Measurements from ENCODE around the gene THSD4.
"Not testable (repeated sequence)": the region's sequence is repeated elsewhere in the genome, so short reads cannot be mapped to it uniquely, and the experiment has no call there.

THSD4 gene

GRCh38 chr15:71124937-71125790, 9.9 kb downstream of the THSD4 start:
- no peak overlapping the region for H3K4me3 ChIP-seq (ENCODE audit: low read depth in 1 of 2, low read length in 2 of 2)
- H3K36me3 ChIP-seq (ENCODE audit: control insufficient read depth in 1 of 2, insufficient read depth in 2 of 2, low read length in 2 of 2): no peaks in the 10 kb centered on the region
- H3K27me3 ChIP-seq (ENCODE audit: low read depth, low read length): no peaks in the 10 kb centered on the region
- no peak overlapping the region for H3K27ac ChIP-seq (ENCODE audit: low read length)
- peaks cover 0 to 5% of the 10 kb centered on the region in 2 donors for H3K4me1 ChIP-seq (ENCODE audit: control insufficient read depth in 1 of 2, insufficient read depth in 2 of 2, low read length in 2 of 2)
- H3K9me3 ChIP-seq (ENCODE audit: control insufficient read depth in 1 of 2, low read length in 2 of 2): no peaks in the 10 kb centered on the region

- peaks cover 0 to 5% of the 10 kb centered on the region in 2 donors for H3K4me1 ChIP-seq (ENCODE audit: control insufficient read depth in 1 of 2, insufficient read depth in 2 of 2, low read length in 2 of 2)
- H3K27ac ChIP-seq (ENCODE audit: low read length): no peak overlapping the region
- H3K27me3 ChIP-seq (ENCODE audit: low read depth, low read length): no peaks in the 10 kb centered on the region
- no peaks in the 10 kb centered on the region for H3K36me3 ChIP-seq (ENCODE audit: control insufficient read depth in 1 of 2, insufficient read depth in 2 of 2, low read length in 2 of 2)
- no peaks in the 10 kb centered on the region for H3K9me3 ChIP-seq (ENCODE audit: control insufficient read depth in 1 of 2, low read length in 2 of 2)
- no peak overlapping the region for H3K4me3 ChIP-seq (ENCODE audit: low read depth in 1 of 2, low read length in 2 of 2)
Measured at GRCh38 chr15:71125831-71126450, 10.7 kb downstream of the THSD4 start.

DNA sequence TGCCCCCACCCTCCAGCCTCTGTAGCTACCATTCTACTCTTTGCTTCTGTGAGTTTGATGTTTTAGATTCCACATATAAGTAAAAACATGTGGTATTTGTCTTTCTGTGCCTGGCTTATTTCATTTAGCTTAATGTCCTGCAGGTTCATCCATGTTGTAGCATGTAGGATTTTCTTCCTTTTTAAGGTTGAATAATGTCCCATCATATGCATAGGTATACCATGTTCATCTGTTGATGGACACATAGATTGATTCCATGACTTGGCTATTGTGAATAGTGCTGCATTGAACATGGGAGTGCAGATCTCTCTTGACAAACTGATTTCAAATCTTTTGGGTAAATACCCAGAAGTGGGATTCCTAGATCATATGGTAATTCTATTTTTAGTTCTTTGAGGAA, 11.8 kb downstream of the THSD4 start:
- Histone ChIP-seq H3K4me3 (ENCODE audit: low read depth in 1 of 2, low read length in 2 of 2) (no peak overlapping the region), H3K27me3 (ENCODE audit: low read depth, low read length) (no peaks in the 10 kb centered on the region), H3K36me3 (ENCODE audit: control insufficient read depth in 1 of 2, insufficient read depth in 2 of 2, low read length in 2 of 2) (no peaks in the 10 kb centered on the region), H3K27ac (ENCODE audit: low read length) (no peak overlapping the region), H3K4me1 (ENCODE audit: control insufficient read depth in 1 of 2, insufficient read depth in 2 of 2, low read length in 2 of 2) (peaks cover 0 to 5% of the 10 kb centered on the region in 2 donors), H3K9me3 (ENCODE audit: control insufficient read depth in 1 of 2, low read length in 2 of 2) (no peaks in the 10 kb centered on the region)

DNA sequence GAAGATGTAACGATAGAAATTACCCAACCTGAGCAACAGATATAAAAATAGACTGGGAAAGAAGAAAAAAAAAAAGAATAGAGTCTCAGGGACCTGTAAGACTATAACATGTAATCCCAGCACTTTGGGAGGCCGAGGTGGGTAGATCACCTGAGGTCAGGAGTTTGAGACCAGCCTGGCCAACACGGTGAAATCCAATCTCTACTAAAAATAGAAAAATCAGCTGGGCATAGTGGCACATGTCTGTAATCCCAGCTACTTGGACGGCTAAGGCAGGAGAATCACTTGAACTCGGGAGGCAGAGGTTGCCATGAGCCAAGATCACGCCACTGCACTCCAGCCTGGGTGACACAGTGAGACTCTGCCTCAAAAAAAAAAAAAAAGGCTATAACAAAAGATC, 12.9 kb downstream of the THSD4 start:
- H3K36me3 ChIP-seq (ENCODE audit: control insufficient read depth in 1 of 2, insufficient read depth in 2 of 2, low read length in 2 of 2); H3K4me1 ChIP-seq (ENCODE audit: control insufficient read depth in 1 of 2, insufficient read depth in 2 of 2, low read length in 2 of 2); H3K27ac ChIP-seq (ENCODE audit: low read length); H3K4me3 ChIP-seq (ENCODE audit: low read depth in 1 of 2, low read length in 2 of 2); H3K9me3 ChIP-seq (ENCODE audit: control insufficient read depth in 1 of 2, low read length in 2 of 2); H3K27me3 ChIP-seq (ENCODE audit: low read depth, low read length): not testable (repeated sequence)

DNA sequence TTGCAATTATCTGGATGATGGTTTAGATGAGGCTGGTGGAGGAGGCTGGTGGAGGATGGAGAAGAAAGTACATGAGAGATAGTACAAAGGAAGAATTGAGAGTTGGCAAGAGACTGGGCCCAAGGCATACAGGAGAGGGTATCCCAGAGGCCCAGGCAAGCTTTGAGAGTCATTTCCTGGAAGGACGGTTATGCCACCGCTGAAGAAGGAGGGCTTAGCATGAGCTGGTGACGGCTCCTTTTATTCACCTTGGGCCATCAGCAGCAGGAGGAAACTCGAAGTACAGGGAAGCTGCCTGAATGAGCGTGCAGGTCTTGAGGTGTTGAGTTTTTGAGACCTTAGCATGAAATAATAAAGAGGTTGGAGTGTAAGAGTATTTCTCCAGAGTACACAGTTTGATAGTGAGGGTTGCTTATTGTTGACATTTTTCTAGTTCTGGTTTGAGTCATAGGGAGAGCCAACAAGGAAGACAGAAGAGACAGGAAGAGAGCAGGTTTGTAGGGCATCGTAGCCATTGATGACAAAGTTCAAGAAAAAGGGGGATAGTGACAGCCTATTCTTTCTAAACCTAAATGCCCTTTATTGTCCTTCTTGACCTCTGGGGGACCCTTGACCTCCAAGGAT, 13.8 kb downstream of the THSD4 start:
- H3K4me1 ChIP-seq (ENCODE audit: control insufficient read depth in 1 of 2, insufficient read depth in 2 of 2, low read length in 2 of 2): peaks cover 0 to 5% of the 10 kb centered on the region in 2 donors
- no peaks in the 10 kb centered on the region for H3K36me3 ChIP-seq (ENCODE audit: control insufficient read depth in 1 of 2, insufficient read depth in 2 of 2, low read length in 2 of 2)
- H3K9me3 ChIP-seq (ENCODE audit: control insufficient read depth in 1 of 2, low read length in 2 of 2): no peaks in the 10 kb centered on the region
- H3K27ac ChIP-seq (ENCODE audit: low read length): no peak overlapping the region
- H3K4me3 ChIP-seq (ENCODE audit: low read depth in 1 of 2, low read length in 2 of 2): no peak overlapping the region
- no peaks in the 10 kb centered on the region for H3K27me3 ChIP-seq (ENCODE audit: low read depth, low read length)

DNA sequence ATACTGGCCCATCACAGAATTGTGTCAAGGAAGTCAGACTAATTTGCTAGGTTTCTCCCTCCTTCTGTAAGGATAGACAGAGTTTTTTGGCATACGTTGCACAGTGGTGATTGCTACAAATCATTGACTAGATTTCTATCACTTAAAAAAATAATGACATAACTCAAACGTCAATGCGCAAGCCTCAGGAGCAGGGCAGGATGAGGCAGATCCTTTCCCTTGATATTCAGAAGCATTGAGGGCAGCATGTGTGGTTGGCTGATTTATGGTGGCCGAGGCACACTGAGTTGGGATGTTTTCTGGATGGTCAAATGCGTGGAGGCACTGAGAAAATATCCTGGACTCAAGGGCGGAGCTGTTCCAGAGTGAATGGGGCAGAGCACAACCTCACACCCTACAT, 14.4 kb downstream of the THSD4 start:
- Histone ChIP-seq H3K4me3 (ENCODE audit: low read depth in 1 of 2, low read length in 2 of 2) (no peak overlapping the region), H3K4me1 (ENCODE audit: control insufficient read depth in 1 of 2, insufficient read depth in 2 of 2, low read length in 2 of 2) (peaks cover 0 to 5% of the 10 kb centered on the region in 2 donors), H3K9me3 (ENCODE audit: control insufficient read depth in 1 of 2, low read length in 2 of 2) (no peaks in the 10 kb centered on the region), H3K27me3 (ENCODE audit: low read depth, low read length) (no peaks in the 10 kb centered on the region), H3K27ac (ENCODE audit: low read length) (no peak overlapping the region), H3K36me3 (ENCODE audit: control insufficient read depth in 1 of 2, insufficient read depth in 2 of 2, low read length in 2 of 2) (no peaks in the 10 kb centered on the region)

GRCh38 chr15:71131601-71132362, 16.5 kb downstream of the THSD4 start:
- no peaks in the 10 kb centered on the region for H3K36me3 ChIP-seq (ENCODE audit: control insufficient read depth in 1 of 2, insufficient read depth in 2 of 2, low read length in 2 of 2)
- H3K9me3 ChIP-seq (ENCODE audit: control insufficient read depth in 1 of 2, low read length in 2 of 2): no peaks in the 10 kb centered on the region
- no peaks in the 10 kb centered on the region for H3K27me3 ChIP-seq (ENCODE audit: low read depth, low read length)
- no peak overlapping the region for H3K27ac ChIP-seq (ENCODE audit: low read length)
- no peaks in the 10 kb centered on the region for H3K4me1 ChIP-seq (ENCODE audit: control insufficient read depth in 1 of 2, insufficient read depth in 2 of 2, low read length in 2 of 2)
- no peak overlapping the region for H3K4me3 ChIP-seq (ENCODE audit: low read depth in 1 of 2, low read length in 2 of 2)

- H3K4me3 ChIP-seq (ENCODE audit: low read depth in 1 of 2, low read length in 2 of 2): no peak overlapping the region
- H3K4me1 ChIP-seq (ENCODE audit: control insufficient read depth in 1 of 2, insufficient read depth in 2 of 2, low read length in 2 of 2): no peaks in the 10 kb centered on the region
- H3K27ac ChIP-seq (ENCODE audit: low read length): no peak overlapping the region
Measured at GRCh38 chr15:71133747-71134472, 18.6 kb downstream of the THSD4 start.

DNA sequence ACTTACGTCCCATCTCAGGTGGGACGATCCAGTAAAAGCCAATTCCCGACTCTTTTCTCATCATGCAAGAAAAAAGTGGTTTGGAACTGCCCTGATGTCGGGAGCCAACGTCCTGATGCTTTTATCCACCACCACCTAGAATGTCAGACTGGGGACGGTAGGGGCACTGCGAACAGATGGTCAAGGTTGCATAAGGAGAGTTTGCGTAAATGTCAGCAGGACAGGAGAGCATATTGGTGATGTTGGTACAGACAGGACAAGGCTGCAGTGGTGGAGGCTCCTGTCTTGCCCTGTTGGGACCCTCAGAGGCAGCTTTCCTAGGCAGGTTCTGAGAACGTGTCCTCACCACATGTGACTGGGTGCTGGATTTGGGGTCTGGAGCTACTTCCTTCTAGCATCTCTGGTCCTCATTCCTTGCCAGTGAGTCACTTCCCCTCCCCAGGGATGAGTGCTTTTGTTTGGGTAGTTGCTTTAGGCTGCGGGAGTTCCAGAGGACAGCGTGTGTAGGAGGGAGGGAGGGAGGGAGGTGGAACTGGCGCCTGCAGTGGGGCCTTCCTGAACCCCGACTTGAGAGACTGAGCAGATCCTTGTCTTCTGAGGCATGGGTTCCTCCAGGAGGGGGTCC, 21.0 kb downstream of the THSD4 start:
- Histone ChIP-seq H3K9me3 (ENCODE audit: control insufficient read depth in 1 of 2, low read length in 2 of 2) (no peaks in the 10 kb centered on the region), H3K27me3 (ENCODE audit: low read depth, low read length) (no peaks in the 10 kb centered on the region), H3K4me1 (ENCODE audit: control insufficient read depth in 1 of 2, insufficient read depth in 2 of 2, low read length in 2 of 2) (no peaks in the 10 kb centered on the region), H3K27ac (ENCODE audit: low read length) (no peak overlapping the region), H3K4me3 (ENCODE audit: low read depth in 1 of 2, low read length in 2 of 2) (no peak overlapping the region), H3K36me3 (ENCODE audit: control insufficient read depth in 1 of 2, insufficient read depth in 2 of 2, low read length in 2 of 2) (no peaks in the 10 kb centered on the region)

More at GRCh38 chr15:71133747-71134472, 18.6 kb downstream of the THSD4 start:
- no peaks in the 10 kb centered on the region for H3K27me3 ChIP-seq (ENCODE audit: low read depth, low read length)
- no peaks in the 10 kb centered on the region for H3K36me3 ChIP-seq (ENCODE audit: control insufficient read depth in 1 of 2, insufficient read depth in 2 of 2, low read length in 2 of 2)
- no peaks in the 10 kb centered on the region for H3K9me3 ChIP-seq (ENCODE audit: control insufficient read depth in 1 of 2, low read length in 2 of 2)

GRCh38 chr15:71136793-71137518, 21.7 kb downstream of the THSD4 start:
- Histone ChIP-seq H3K36me3 (ENCODE audit: control insufficient read depth in 1 of 2, insufficient read depth in 2 of 2, low read length in 2 of 2) (no peaks in the 10 kb centered on the region), H3K4me3 (ENCODE audit: low read depth in 1 of 2, low read length in 2 of 2) (no peak overlapping the region), H3K9me3 (ENCODE audit: control insufficient read depth in 1 of 2, low read length in 2 of 2) (no peaks in the 10 kb centered on the region), H3K27me3 (ENCODE audit: low read depth, low read length) (no peaks in the 10 kb centered on the region), H3K4me1 (ENCODE audit: control insufficient read depth in 1 of 2, insufficient read depth in 2 of 2, low read length in 2 of 2) (no peaks in the 10 kb centered on the region), H3K27ac (ENCODE audit: low read length) (no peak overlapping the region)
